Erythroblast (primary cell): ENCODE data around the gene QPCT.

Source experiments
- GATA1 ChIP-seq: IDR thresholded peaks from 2 replicates; pipeline ENCODE4 v1.6.1; 2011; ENCODE audit warnings: low read depth, mild to moderate bottlenecking, control low read depth, low read length, moderate library complexity
- POLR2A ChIP-seq: IDR thresholded peaks from 2 replicates; pipeline ENCODE4 v1.6.1; 2011; ENCODE audit warnings: mild to moderate bottlenecking, low read length

DNA sequence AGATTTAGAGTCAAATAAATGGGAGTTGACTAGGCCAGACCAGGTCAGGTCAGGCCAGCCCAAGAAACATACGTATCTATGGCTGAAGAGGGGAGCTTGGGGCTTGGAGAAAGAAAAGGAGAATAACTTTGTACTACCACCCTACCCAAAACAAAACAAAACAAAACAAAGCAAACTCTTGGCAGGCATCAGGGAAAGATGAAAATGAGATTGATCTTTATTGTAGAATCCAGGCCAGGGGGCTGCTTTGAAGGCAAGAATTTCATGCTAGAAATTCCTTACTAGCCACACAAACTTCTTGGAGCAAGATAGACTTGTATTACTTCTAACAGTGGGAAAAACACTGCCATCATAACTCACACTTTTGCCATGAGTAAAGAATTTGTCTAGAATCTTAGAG is 26.2 kb downstream of the QPCT start:
- TF ChIP-seq POLR2A (no peak), GATA1 (no peak)
